ENCODE measurements around the gene MYOM3. TPM values are rescaled to one million over a fixed set of nuclear protein-coding genes. Genes with fewer than 3 reads are reported as not detected.
A peak's percentile ranks its signal among the peaks of the same experiment; 100 is the strongest.

Gene MYOM3
- total and polyA plus RNA-seq, 2 of the 13 experiments (the other 11 are each of a cell fraction or from before 2014, with no cell fraction given): 5.8 to 15.3 TPM

GRCh38 chr1:24021403-24022266, 90.3 kb downstream of the MYOM3 start (continued):
- no peak for TF ChIP-seq ZBTB40 (IDR thresholded peaks at IDR 0.05)
- TF ChIP-seq ZBTB40 (CRISPR knock-in tag; IDR thresholded peaks at IDR 0.05): peak; percentile 42; the same call in 1 of the 2 replicates
- no peak for TF ChIP-seq MZF1 (CRISPR knock-in tag; IDR thresholded peaks at IDR 0.05; ENCODE audit: borderline replicate concordance)
- peak; percentile 86 for TF ChIP-seq BCL6 (CRISPR knock-in tag; IDR thresholded peaks at IDR 0.05)
- peak; percentile 53; the same call in 1 of the 2 replicates for TF ChIP-seq ZNF317 (CRISPR knock-in tag; IDR thresholded peaks at IDR 0.05)
- TF ChIP-seq ZFP90 (CRISPR knock-in tag; IDR thresholded peaks at IDR 0.05; ENCODE audit: borderline replicate concordance): peak; percentile 64; the same call in 1 of the 2 replicates
- no peak for TF ChIP-seq MTF1 (CRISPR knock-in tag; IDR thresholded peaks at IDR 0.05)
- TF ChIP-seq NFKB2 (CRISPR knock-in tag; IDR thresholded peaks at IDR 0.05; ENCODE audit: borderline replicate concordance): peak; percentile 72
- TF ChIP-seq ZNF644 (CRISPR knock-in tag; IDR thresholded peaks at IDR 0.05; ENCODE audit: low read depth): peak; percentile 70
- TF ChIP-seq FOSL2 (CRISPR knock-in tag; IDR thresholded peaks at IDR 0.05): 0 out of 2 replicates have a peak, but pooled peaks have one; percentile 50
- no peak for TF ChIP-seq RFX5 (IDR thresholded peaks at IDR 0.05; ENCODE audit: low read depth, low read length)
- TF ChIP-seq ZNF331 (CRISPR knock-in tag; IDR thresholded peaks at IDR 0.05): peak; percentile 81
- peak; percentile 42; the same call in 1 of the 2 replicates for TF ChIP-seq ZNF263 (CRISPR knock-in tag; IDR thresholded peaks at IDR 0.05)
- peak; percentile 89 for TF ChIP-seq ZNF784 (CRISPR knock-in tag; IDR thresholded peaks at IDR 0.05; ENCODE audit: borderline replicate concordance)
- 0 out of 2 replicates have a peak, but pooled peaks have one; percentile 16 for TF ChIP-seq MNT (IDR thresholded peaks at IDR 0.05)
- TF ChIP-seq ZBTB20 (CRISPR knock-in tag; IDR thresholded peaks at IDR 0.05; ENCODE audit: borderline replicate concordance, low read depth): peak; percentile 47; the same call in 1 of the 2 replicates
- peak; percentile 89 for TF ChIP-seq IRF2 (CRISPR knock-in tag; IDR thresholded peaks at IDR 0.05)
- peak; percentile 91 for TF ChIP-seq MEF2D (CRISPR knock-in tag; IDR thresholded peaks at IDR 0.05)
- TF ChIP-seq U2AF1 (optimal IDR thresholded peaks at IDR 0.05; ENCODE audit: low read depth, low read length): no peak

Data from HepG2 (cell line).